HG02678 (cell line): ENCODE measurements around the gene GABRB3.
"Not testable (repeated sequence)": the region's sequence is repeated elsewhere in the genome, so short reads cannot be mapped to it uniquely, and the experiment has no call there.

Source experiments
- ATAC-seq: cut with Tn5 transposase; IDR thresholded peaks from one replicate; pipeline ENCODE4 v1.9.1; 2021; ENCODE audit warnings: mild to moderate bottlenecking, moderate library complexity; ENCODE audit not compliant: unreplicated experiment

Gene GABRB3

GRCh38 chr15:26736502-26737248 lies 36.2 kb downstream of the GABRB3 start:
- no peak for ATAC-seq

GRCh38 chr15:26731965-26732364 lies 40.9 kb downstream of the GABRB3 start:
- no peak for ATAC-seq

GRCh38 chr15:26729581-26729980 lies 43.3 kb downstream of the GABRB3 start:
- ATAC-seq, result no peak

GRCh38 chr15:26729030-26729429 lies 43.8 kb downstream of the GABRB3 start:
- no peak for ATAC-seq

GRCh38 chr15:26724381-26725150 lies 48.3 kb downstream of the GABRB3 start:
- ATAC-seq, result no peak

GRCh38 chr15:26722621-26723160 lies 50.2 kb downstream of the GABRB3 start:
- no peak for ATAC-seq

- no peak for ATAC-seq
Measured at GRCh38 chr15:26721232-26721967, 51.5 kb downstream of the GABRB3 start.

- ATAC-seq, result no peak
Measured at GRCh38 chr15:26720546-26720945, 52.3 kb downstream of the GABRB3 start.

- ATAC-seq, result not testable (repeated sequence)
Measured at GRCh38 chr15:26719866-26720265, 53.0 kb downstream of the GABRB3 start.

- ATAC-seq, result no peak
Measured at GRCh38 chr15:26716069-26716468, 56.8 kb downstream of the GABRB3 start.

- no peak for ATAC-seq
Measured at GRCh38 chr15:26713498-26713897, 59.4 kb downstream of the GABRB3 start.

- ATAC-seq, result no peak
Measured at GRCh38 chr15:26712335-26712734, 60.5 kb downstream of the GABRB3 start.

- no peak for ATAC-seq
Measured at GRCh38 chr15:26711445-26711844, 61.4 kb downstream of the GABRB3 start.

- ATAC-seq, result no peak
Measured at GRCh38 chr15:26702381-26702780, 70.5 kb downstream of the GABRB3 start.

- no peak for ATAC-seq
Measured at GRCh38 chr15:26698555-26698954, 74.3 kb downstream of the GABRB3 start.

- no peak for ATAC-seq
Measured at GRCh38 chr15:26697913-26698312, 75.0 kb downstream of the GABRB3 start.

- no peak for ATAC-seq
Measured at GRCh38 chr15:26691249-26691648, 81.6 kb downstream of the GABRB3 start.

GRCh38 chr15:26690778-26691177 lies 82.1 kb downstream of the GABRB3 start:
- ATAC-seq, result no peak

- no peak for ATAC-seq
Measured at GRCh38 chr15:26689462-26689861, 83.4 kb downstream of the GABRB3 start.

- no peak for ATAC-seq
Measured at GRCh38 chr15:26686547-26687187, 86.2 kb downstream of the GABRB3 start.
